Thoracic aorta (tissue), 2 donors: ENCODE results near the gene APBA2. TPM values are rescaled to one million over a fixed set of nuclear protein-coding genes. Genes with fewer than 3 reads are reported as not detected.

Experiments
- ATAC-seq: fragments of 150-250 bp; one replicate; pipeline ENCODE4 v1.8.0; 2017; ENCODE audit warnings: low read depth; ENCODE audit not compliant: insufficient number of reproducible peaks, low FRiP score
- DNase-seq: peaks from one replicate; pipeline ENCODE4 v3.0.0-alpha.2; 2020; ENCODE audit warnings: low spot score
- H3K27ac ChIP-seq, 2 donors: fragments of 200-600 bp; sonication (generic); 1 replicate in 1 of 2; 2 replicates in 1 of 2; pipeline ENCODE4 v1.5.1; 2016; ENCODE audit warnings: mild to moderate bottlenecking in 2 of 2, moderate library complexity in 2 of 2
- H3K27me3 ChIP-seq: fragments of 200-600 bp; sonication (generic); replicated peaks from 2 replicates; pipeline ENCODE4 v1.6.0; 2016; ENCODE audit warnings: mild to moderate bottlenecking; ENCODE audit not compliant: insufficient read depth
- H3K36me3 ChIP-seq: fragments of 200-600 bp; sonication (generic); one replicate; pipeline ENCODE4 v1.5.1; 2016
- H3K4me1 ChIP-seq, 2 donors: fragments of 200-600 bp; sonication (generic); 1 replicate in 1 of 2; 2 replicates in 1 of 2; pipeline versions ENCODE4 v1.5.1 to v1.6.0; 2016; ENCODE audit warnings: low read depth in 2 of 2, mild to moderate bottlenecking in 1 of 2; ENCODE audit not compliant: control insufficient read depth in 1 of 2
- H3K4me3 ChIP-seq: fragments of 200-600 bp; sonication (generic); 2 replicates; pipeline ENCODE4 v1.5.1; 2016; ENCODE audit warnings: mild to moderate bottlenecking
- H3K9me3 ChIP-seq: fragments of 200-600 bp; sonication (generic); 2 replicates; pipeline ENCODE4 v1.5.1; 2016
- total RNA-seq, 2 donors: library from RNA; depleted of rRNA; stranded (reverse); fragments of >200 nt; gene quantifications; one replicate each; pipeline versions ENCODE4 v1.1.0 to v1.2.3, GENCODE V29; 2016
- TF ChIP-seq, protein P1 (sequence below): fragments of 200-600 bp; sonication (generic); IDR thresholded peaks from one replicate; pipeline ENCODE4 v1.5.1; 2019; ENCODE audit warnings: antibody characterized with exemption

APBA2 gene
- total RNA-seq, 2 donors from 2014 or later: 4.9 to 5.6 TPM

DNA sequence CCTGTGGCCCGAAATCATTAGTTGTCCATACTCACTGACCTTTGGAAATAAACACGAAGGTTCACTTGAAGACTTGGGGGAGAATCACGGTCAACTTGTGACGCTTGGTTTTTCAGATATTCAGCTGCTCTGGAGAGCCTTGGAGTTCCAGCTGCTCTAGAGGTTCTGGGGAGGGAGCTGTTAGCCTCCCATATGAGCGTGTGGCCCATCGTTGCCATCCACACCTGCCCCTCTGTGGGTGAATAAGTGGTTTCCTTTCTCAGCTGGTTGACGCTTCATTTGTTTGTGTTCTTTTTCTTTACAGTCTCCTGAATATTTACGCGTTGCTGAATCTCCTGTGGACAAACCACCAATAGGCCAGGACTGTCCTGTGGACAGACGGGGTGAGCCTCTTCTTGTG lies 35.6 kb downstream of the APBA2 start:
- TF ChIP-seq, protein P1, sequence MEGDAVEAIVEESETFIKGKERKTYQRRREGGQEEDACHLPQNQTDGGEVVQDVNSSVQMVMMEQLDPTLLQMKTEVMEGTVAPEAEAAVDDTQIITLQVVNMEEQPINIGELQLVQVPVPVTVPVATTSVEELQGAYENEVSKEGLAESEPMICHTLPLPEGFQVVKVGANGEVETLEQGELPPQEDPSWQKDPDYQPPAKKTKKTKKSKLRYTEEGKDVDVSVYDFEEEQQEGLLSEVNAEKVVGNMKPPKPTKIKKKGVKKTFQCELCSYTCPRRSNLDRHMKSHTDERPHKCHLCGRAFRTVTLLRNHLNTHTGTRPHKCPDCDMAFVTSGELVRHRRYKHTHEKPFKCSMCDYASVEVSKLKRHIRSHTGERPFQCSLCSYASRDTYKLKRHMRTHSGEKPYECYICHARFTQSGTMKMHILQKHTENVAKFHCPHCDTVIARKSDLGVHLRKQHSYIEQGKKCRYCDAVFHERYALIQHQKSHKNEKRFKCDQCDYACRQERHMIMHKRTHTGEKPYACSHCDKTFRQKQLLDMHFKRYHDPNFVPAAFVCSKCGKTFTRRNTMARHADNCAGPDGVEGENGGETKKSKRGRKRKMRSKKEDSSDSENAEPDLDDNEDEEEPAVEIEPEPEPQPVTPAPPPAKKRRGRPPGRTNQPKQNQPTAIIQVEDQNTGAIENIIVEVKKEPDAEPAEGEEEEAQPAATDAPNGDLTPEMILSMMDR: no peak
- no peaks in the 10 kb centered on the region for H3K4me1 ChIP-seq
- DNase-seq (no peak), ATAC-seq (no peak)
- no peak overlapping the region for H3K4me3 ChIP-seq
- H3K9me3 ChIP-seq: no peaks in the 10 kb centered on the region
- no peaks in the 10 kb centered on the region for H3K36me3 ChIP-seq
- no peak overlapping the region for H3K27ac ChIP-seq
- no peaks in the 10 kb centered on the region for H3K27me3 ChIP-seq

DNA sequence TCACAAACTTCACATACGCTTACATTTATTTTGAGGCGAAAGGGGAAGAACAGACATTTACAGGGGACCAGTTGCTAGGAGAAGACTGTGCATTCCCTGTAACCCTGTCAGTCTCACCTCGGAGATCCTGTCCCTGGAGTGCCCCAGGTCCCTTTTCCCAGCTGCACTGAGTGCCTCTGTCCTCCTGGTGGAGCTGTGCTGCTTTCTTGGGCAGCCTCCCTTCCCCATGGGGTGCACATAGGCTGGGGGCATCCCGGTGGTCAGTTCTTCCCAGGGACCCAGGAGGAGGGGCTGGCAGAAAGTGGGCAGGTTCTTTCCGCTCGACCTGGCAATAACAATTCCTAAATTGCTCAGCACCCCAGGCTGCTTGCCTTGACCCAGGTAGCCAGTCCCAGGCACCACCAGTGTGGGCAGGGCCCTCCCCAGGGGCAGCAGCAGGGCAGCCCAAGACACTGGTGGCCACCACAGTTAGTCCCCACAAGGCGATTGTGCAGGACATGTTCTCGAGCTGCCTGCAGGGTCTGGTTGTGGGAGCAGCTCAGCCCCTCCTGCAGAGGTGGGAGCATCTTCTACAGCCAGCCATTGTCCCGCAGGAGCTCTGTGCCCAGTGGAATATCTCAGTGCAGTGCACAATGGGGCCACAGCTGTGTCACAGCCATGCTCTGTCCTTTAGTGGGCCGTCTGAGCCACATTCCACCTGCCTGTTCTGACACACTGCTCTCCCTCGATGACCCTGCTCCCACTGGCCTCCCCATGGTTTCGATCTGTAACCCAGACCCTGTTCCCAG lies 36.3 kb downstream of the APBA2 start:
- Histone ChIP-seq H3K4me3 (no peak overlapping the region), H3K36me3 (no peaks in the 10 kb centered on the region), H3K9me3 (no peaks in the 10 kb centered on the region), H3K4me1 (no peaks in the 10 kb centered on the region), H3K27ac (no peak overlapping the region), H3K27me3 (no peaks in the 10 kb centered on the region)
- ATAC-seq: no peak
- no peak for DNase-seq
- TF ChIP-seq, protein P1: no peak

GRCh38 chr15:28922707-28923012 lies 36.9 kb downstream of the APBA2 start:
- Histone ChIP-seq H3K36me3 (no peaks in the 10 kb centered on the region), H3K4me1 (no peaks in the 10 kb centered on the region), H3K4me3 (no peak overlapping the region), H3K27me3 (no peaks in the 10 kb centered on the region), H3K9me3 (no peaks in the 10 kb centered on the region), H3K27ac (no peak overlapping the region)
- DNase-seq (no peak), ATAC-seq (no peak)
- TF ChIP-seq, protein P1: no peak

GRCh38 chr15:28923726-28924280 lies 38.0 kb downstream of the APBA2 start:
- H3K4me1 ChIP-seq: no peaks in the 10 kb centered on the region
- TF ChIP-seq, protein P1: no peak
- no peak for DNase-seq
- H3K27ac ChIP-seq: no peak overlapping the region
- H3K27me3 ChIP-seq: no peaks in the 10 kb centered on the region
- no peaks in the 10 kb centered on the region for H3K9me3 ChIP-seq
- H3K4me3 ChIP-seq: no peak overlapping the region
- no peaks in the 10 kb centered on the region for H3K36me3 ChIP-seq
- ATAC-seq: no peak

DNA sequence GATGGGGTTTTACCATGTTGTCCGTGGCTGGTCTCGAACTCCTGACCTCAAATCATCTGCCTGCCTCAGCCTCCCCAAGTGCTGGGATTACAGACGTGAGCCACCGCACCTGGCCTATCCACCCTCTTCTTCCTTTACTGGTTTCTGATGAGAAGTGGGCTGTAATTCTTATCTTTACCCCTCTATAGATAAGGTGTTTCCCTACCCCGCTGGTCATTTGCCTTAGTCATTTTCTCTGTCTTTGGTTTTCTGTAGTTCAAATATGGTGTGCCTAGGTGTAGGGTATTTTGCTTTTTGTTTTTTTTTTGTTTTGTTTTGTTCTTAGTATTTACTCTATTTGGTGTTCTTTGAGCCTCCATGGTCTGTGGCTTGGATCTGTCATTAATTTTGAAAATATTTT lies 41.3 kb downstream of the APBA2 start:
- ATAC-seq (no peak), DNase-seq (no peak)
- no peak overlapping the region for H3K4me3 ChIP-seq
- H3K27me3 ChIP-seq: no peaks in the 10 kb centered on the region
- no peak overlapping the region for H3K27ac ChIP-seq
- H3K4me1 ChIP-seq: no peaks in the 10 kb centered on the region
- TF ChIP-seq, protein P1: no peak
- H3K36me3 ChIP-seq: no peaks in the 10 kb centered on the region
- H3K9me3 ChIP-seq: no peaks in the 10 kb centered on the region
